GM18868 (cell line): ENCODE measurements around the gene SYT8.
A peak's percentile ranks its signal among the peaks of the same experiment; 100 is the strongest.

Experiments used
- ATAC-seq: cut with Tn5 transposase; IDR thresholded peaks from one replicate; pipeline ENCODE4 v1.9.1; 2021; ENCODE audit warnings: mild to moderate bottlenecking, moderate library complexity; ENCODE audit not compliant: unreplicated experiment

SYT8 gene

DNA sequence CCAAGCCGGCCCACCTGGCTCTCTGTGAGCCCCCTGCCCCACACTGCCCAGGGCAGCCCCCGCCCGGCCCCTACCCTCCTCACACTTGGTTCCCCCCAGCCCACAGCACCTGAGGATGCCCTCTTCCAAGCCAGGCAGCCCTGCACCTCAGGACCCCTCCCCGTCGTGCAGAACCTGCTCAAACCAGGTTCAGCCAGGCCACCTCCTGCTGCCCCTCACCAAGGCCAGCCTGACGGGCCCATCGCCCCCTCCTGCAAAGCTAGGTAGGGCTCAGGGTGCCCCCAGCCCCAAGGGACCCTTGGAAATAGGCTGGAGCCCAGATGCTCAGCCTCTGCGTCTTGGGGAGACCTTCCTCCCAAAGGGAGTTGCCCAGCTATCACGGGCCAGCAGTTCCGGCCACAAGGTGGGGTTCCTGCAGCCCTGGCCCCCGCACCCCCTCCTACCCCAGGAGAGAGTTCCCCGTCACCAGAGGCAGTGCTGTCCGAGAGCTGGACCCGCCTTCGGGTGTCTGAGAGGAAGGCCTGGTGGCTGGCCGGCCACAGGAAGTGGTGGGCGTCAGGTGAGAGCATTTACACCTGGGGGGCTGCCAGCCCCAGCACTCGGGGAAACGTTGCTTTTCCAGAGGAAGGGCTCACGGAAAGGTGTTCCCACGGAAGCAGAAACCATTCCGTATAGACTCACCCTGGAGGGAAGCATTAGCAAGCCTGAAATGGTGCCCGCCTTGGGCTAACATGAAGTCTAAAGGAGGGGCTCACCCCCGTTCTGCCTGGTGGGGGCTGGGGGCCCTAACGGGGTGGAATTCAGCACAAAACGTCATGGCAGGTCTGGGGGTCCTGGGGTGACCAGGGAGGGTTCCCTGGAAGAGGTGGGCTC lies 3.2 kb upstream of the SYT8 start:
- ATAC-seq, result no peak

DNA sequence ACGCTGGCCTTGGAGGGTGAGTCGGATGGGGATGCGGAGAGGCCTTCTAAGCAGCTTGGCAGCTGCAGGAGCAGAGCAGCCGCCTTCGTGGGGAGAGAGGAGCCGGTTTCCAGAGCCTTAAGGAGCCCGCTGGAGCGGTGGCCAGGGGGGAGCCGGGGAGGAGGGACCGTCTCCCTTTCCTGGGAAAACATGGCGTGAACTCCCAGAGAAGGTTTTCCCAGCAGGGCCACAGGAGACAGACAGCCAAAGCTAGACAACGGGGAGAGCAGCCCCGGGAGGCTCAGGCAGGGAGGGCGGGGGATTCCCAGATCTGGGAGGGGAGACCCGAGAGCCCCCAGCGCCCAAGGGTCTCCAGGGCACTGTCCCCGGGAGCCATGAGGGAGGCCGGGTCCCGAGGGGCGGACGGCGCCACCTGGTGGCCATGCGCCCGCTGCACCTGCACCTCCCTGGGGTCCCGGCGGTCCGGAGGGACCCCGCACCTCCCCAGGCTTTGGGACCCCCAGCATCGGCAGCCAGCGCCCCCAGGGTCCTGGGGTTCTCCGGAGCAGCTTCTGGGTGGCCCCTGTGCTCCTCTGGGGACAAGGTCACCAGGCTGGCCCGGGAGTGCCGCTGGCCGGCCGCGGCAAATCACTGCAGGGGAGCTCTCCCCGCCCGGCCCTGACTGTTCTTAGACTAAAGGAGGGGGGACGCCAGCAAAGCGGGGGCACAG lies 2.4 kb upstream of the SYT8 start:
- no peak for ATAC-seq

DNA sequence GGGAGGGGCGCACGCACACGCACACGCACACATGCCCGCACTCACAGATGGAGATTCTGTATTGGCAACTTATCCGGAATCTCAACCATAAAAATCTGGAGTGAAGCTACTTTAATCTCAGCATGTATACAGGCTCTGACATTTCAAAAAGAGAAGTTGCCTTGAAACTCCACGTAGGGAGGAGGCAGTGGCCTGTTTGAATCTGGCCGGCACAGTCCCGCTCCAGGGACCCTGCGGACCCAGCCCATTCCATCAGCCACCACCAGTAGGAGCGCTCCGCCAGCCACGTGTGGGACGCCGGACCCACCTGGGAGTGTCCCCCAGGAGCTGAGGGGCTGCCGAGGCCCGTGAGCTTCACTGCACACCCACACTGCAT lies 1.9 kb upstream of the SYT8 start:
- no peak for ATAC-seq

DNA sequence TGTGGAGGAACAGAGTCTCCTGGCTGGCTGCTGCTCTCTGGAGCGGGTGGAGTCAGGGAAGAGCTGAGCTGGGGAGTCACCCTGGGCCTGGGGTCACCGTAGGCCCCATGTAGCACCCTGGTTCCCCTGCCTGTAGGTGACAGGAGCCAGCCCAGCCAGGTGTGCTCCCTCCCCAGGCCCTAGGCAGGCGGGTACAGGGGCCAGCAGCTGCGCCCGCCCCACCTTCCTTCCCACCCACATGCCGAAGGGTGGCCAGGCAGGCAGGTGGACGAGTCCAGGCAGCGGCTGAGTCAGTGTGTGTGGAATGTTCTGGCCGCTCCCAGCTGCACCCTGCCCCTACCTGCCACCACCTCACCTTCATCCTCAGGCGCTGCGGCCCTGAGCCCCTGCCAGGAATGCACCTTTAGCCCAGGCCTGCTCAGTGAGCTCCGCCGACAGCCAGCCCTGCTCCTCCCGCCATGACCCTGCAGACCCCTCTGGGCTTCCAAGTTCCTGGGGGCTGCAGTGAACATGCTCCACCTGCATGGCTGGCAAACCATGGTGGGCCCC lies 654 bp upstream of the SYT8 start:
- ATAC-seq, result no peak

DNA sequence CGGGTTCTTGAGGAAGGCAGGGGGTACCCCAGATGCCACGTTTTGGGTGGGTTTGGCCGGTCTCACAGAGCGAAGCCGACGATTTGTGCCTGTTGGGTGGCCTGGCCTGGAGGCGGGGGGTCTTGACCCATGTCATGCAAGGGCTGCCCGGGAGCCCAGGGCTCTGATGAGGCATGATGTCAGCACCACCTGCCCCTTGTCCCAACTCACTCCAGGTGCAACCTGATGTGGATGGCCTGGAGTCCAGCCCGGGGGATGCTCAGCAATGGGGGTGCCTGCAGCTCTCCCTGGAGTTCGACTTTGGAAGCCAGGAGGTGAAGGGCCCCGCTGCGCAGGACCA lies 851 bp downstream of the SYT8 start:
- ATAC-seq, result no peak

DNA sequence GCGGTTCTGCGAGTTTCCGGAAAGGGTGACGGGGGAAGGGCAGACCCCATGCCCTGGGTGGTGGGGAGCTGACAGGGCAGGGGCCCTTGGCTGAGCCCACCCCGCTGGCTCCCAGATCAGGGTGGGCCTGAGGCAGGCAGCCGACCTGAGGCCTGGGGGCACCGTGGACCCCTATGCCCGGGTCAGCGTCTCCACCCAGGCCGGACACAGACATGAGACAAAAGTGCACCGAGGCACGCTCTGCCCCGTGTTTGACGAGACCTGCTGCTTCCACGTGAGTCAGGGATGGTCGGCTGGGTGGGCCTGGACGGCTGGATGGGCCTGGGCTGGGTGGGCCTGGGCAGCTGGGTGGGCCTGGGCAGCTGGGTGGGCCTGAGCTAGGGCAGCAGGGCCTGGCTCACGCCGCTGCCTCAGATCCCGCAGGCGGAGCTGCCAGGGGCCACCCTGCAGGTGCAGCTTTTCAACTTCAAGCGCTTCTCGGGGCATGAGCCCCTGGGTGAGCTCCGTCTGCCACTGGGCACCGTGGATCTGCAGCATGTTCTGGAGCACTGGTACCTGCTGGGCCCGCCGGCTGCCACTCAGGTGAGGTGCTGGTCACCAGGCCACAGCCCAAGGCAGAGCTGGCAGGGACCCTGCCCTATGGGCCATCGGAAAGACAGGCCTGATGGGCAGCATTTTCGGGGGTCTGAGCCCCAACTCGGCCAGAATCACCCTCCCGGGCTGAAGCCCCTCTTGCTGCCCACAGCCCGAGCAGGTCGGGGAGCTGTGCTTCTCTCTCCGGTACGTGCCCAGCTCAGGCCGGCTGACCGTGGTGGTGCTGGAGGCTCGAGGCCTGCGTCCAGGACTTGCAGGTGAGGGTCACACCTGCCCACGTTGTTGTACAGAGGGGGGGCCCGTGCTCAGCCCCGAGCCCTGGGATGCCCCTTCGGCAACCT lies 1.5 kb downstream of the SYT8 start:
- no peak for ATAC-seq

DNA sequence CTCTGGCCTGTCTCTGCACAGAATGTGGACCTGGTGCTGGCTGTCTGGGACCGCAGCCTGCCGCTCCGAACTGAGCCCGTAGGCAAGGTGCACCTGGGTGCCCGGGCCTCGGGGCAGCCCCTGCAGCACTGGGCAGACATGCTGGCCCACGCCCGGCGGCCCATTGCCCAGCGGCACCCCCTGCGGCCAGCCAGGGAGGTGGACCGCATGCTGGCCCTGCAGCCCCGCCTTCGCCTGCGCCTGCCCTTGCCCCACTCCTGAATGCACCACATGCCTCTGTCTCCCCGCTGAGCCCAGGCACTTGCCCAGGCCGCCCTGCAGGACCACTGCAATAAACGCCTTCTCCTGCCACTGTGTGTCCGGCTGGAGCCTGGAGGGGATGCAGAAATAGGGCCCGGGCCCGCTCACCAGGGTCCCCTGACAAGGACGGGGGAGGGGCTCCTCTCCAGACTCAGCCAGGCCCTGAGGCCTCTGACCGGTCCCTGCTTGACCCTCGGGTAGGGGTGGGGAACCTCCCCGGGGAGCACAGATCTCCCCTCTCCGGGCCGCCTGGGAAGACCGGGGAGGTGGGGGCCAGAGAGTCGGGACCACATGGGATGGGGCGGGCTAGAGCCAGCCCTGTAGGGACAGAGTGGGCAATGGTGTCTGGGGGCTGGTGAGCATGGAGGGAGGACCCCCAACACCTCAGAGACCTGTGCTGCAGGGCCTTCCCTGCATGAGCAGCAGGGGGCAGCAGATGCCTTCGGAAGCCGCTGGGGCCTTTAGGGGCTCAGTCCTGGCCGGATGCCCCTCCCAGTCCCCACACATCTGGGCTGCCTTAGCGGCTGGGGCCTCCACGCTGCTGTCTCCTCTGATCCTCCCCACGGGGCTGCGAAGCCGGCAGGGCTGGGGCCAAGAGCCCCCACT lies 2.6 kb downstream of the SYT8 start:
- ATAC-seq, result peak; percentile 68

DNA sequence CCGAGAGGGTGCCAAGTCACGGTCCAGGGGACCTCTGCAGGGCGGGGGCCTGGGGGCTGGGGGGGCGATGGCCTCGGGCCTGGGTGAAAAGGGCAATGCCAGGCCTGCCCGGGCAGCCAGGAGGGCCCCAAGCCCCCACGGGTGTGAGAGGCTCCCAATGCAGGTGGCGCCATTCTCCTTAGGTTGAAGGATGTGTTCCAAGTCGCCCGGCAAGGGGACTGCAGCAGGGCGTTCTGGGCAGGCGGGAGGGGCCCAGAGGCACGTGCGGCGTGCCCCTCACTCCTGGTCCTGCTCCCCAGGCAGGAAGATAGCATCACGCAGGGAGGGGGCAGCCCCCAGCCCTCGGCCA lies 3.3 kb downstream of the SYT8 start:
- ATAC-seq, result no peak

DNA sequence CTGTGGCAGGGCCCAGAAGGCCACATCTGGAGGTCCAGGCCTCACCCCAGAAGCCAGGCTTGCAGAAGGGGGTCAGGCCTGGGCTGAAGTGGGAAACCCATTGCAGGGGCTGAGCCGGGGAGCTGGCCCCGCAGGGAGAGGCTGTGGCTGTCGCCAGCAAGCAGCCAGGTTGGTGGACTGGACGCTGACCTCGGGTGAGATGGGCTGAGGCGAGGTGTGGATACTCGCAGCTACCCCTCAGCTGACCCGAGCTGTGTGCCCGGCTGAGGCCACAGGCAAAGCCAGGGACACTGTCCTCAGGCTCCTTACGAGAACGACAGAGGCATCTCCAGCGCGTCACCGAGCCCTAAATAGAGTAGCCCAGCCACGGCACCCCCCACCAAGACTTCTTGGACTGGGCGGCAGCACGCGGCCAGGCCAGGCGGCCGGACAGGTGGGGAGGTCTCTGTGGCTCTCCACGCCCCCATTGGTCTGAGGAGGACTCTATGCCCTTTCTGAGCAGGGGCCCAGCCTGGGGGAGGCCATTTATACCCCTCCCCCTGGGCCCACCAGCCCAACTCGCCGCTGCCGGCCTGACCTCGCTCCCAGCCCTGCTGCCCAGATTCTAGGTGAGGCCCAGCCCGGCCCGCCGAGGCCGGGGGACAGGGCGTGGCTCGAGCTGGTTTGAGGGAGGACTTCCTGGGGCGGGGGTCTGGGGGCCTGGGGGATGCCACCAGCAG lies 3.8 kb downstream of the SYT8 start, which contains the start of gene TNNI2:
Gene TNNI2 (plus strand): TSS at position 556 of the 719 bp plus-strand sequence. CDS start 716 bp downstream, outside the sequence.
- ATAC-seq, result no peak

DNA sequence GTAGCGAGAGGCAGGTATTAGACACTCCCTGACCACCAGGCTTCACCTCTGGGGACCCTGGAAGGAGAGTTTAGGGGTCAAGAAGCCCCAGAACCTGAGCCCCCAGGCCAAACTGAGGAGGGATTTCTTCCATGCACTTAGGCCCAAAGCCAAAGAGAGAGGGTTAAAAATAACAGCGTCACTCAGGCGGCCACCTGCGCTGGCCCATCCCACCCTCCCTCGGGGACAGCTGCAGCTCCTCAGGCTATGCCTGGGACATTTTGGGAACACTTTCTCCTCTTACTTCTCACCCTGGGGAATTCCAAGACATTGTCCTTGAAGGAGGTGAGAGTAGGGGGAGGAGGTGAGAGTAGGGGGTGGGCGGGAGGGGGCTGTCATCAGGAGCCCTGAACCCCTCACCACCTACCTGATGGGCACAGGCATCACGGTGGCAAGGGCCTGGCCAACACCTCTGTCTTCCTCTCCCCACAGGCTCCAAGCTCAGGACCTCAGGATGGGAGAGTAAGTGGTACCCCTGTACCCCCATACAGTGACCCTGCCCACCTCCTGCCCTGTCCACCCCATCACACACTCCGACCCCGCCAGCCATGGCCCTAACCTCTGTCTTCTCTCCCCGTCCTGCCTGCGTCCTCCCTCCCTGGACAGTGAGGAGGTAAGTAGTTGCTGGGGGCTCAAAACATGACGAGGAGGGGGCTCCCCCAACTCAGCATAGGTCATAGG lies 4.6 kb downstream of the SYT8 start:
- ATAC-seq, result no peak

DNA sequence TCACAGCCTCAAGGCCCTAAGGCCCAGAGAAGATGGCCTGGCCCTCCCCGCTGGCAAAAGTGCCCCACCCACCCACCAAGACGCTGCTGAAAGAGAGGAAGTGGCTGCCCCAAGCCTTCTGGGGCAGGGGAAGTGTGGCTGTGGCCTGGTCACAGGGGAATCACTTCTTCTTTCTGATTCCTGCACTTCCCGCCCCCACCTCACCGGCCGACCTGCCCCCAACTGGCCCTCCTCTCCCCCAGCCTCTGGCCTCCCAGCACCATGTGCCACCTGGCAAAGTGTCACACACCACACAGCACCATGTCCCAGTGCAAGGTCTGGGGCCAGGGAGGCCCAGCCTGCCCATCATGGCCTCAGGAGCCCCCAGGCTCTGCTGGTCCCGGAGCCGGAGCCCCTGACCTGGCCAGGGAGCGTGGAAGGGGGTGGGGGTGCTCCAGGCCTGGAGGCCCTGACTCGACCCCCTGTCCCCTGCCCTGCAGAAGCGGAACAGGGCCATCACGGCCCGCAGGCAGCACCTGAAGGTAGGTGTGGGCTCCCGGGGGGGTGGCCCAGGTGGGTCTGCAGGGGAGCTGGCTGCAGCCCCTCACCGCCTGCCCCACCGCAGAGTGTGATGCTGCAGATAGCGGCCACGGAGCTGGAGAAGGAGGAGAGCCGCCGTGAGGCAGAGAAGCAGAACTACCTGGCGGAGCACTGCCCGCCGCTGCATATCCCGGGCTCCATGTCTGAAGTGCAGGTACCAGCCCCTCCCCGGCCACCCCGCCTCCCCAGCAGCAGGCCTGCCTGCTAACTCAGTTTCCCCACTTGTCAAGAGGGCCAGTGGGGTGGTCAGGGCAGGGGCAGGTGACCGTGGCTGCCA lies 5.4 kb downstream of the SYT8 start:
- ATAC-seq, result no peak

DNA sequence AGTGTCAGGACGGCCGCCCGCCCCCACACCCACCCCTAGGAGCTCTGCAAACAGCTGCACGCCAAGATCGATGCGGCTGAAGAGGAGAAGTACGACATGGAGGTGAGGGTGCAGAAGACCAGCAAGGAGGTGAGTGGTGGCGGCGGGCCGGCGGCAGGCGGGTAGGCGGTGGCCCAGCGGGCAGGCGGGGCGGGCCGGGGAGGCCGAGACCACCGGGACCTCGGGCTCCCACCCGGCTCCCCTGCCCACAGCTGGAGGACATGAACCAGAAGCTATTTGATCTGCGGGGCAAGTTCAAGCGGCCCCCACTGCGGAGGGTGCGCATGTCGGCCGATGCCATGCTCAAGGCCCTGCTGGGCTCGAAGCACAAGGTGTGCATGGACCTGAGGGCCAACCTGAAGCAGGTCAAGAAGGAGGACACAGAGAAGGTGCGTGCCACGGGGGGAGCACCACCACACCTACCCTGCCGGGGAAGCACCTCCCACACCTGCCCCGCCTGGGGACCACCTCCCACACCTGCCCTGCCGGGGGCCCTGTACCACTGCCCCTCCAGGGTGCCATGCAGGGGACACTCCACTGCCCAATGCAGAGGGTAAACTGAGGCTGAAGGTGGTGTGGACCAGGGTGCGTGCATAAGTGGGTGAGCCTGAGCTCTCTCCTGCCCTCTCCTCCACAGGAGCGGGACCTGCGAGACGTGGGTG lies 6.1 kb downstream of the SYT8 start:
- ATAC-seq, result no peak

DNA sequence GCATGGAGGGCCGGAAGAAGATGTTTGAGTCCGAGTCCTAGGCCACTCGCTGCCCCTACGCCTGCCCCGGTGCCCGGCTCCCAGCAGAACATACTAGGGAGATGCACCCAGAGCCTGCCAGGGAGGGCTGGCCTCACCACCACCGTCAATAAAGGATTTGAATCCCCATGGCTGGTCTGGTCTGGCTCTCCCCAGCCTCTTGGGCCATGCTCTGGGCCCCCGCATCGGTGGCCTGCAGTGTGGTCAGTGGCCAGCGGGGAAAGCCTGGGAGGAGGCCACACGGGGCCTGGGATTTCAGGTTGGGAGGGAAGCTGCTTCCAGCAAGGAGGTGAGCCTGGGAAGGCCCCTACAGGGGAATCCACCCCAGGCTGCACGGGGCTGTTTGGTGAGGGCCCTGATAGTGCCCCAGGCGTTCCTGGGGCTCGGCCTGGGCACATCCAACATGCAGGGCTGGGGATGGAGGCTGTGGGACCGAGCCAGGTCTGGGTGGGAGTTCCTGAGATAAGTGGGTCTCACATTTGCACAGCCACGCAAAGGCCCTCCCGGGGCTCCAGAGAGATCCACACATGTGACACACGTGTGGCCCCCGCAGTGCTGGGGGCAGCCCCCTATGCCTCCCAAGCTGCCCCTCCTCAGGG lies 6.8 kb downstream of the SYT8 start:
- no peak for ATAC-seq

DNA sequence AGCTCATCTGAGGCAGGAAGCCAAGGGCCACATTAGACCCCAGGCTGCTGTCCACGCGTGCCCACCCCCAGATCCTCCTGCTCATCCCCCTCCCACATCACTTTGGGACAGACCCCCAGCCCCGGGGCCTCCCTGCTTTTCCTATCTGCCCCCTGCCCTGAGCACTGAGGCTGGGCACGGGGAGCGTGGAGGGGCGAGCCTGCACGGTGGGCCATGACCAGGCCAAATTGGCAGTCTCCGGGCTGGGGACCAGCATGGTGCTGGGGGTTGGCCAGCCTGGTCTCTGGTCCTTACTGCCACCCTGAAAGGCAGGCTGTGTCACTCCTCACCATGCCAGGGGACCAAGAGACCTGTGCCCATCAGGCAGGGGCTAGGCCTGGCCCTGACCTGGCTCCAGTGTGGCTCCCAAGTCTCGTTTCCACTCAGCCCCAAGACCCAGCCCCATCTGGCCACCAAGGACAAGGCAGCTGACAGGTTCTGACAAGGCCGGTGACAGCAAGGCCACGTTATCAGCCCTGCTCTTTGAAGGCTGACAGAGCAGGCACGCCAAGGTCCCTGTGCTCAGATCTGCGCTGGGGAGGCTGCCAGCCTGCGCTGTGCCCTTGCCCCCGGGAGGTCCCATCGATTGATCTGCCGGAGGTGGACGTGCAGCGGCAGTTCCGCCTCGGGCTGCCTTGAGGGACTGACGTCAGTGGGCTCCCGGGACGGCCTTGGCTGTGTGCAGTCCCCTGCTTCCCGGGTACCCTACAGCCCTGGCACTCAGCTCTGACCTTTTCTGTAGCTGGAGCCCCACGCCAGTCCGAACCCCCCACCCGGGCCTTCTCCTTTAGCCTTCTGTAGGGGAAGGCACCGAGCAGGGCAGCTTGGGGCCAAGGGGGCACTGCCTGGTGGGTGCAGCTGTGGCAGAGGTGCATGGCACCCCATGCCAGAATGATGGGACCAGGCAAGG lies 7.6 kb downstream of the SYT8 start:
- no peak for ATAC-seq

DNA sequence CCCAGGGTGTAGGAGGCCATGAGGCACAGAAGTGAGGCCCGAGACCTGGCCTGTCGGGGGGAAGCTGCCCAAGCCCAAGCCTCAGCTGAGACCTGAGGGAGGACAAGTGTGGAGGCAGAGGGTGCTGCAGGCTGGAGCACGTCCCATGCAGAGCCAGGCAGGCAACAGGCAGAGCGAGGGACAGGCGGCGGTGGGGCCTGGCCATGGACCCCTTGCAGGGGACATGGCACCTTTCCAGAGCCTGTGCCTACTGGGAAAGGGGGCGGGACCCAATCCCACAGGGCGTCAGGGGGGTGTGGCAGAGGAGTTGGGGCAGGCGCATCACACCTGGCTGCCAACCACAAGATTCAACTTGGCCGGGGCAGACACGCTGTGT lies 8.3 kb downstream of the SYT8 start:
- ATAC-seq, result no peak

DNA sequence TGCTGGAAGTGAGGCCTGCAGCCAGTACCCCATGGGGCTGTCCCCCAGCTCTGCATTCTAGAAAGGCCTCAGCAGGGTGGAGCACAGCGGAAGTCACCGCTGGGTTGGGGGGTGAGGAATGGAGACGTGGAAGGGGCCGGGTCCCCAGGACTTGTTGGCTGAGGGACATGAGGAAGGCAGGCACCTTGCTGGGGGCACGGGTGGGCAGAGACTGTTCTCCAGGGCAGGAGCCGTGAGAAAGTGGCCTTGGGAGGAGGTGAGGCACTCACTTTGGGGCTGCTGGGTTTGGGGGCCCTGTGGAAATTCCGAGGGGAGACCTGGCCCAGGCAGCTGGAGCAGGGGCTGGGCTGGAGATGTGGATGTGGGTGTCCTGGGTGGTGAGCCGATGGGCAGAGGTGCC lies 9.0 kb downstream of the SYT8 start:
- ATAC-seq, result no peak
